GM21717 (cell line): ENCODE results near the gene GARIN5B.
"Not testable (repeated sequence)": the region's sequence is repeated elsewhere in the genome, so short reads cannot be mapped to it uniquely, and the experiment has no call there.

Experiments
- ATAC-seq: cut with Tn5 transposase; IDR thresholded peaks from one replicate; pipeline ENCODE4 v1.9.1; 2021; ENCODE audit warnings: mild to moderate bottlenecking, moderate library complexity; ENCODE audit not compliant: unreplicated experiment

GARIN5B gene

DNA sequence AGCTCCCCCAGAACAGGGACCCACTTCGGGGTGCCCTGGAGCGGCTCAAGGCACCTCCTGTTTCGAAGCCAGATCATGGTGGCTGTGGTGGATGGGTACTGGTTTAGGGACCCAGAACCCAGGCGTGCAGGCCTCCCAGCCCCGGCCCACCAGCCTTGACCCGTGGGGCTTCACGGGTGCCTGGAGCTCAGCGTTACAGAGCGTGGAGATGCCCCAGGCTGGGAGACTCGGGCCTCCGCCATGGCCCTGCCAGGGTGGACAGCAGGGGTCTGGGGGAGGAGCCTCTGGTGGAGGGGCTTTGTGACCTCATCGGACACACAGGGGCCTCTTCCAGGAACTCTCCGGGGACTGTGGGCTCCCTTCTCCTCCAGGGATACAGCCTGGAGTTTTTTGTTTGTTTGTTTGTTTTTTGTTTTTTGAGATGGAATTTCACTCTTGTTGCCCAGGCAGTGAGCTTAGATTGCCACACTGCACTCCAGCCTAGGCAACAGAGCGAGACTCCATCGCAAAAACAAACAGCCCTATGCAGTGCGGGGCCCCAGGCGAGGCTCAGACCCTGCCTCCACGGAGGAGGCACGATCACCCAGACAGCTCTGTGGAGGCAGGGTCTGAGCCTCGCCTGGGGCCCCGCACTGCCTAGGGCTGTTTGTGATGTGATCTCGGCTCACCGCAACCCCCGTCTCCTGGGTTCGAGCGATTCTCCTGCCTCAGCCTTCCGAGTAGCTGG, at the start of gene GARIN5B:
TSS of gene GARIN5B (minus strand) at position 271 of the 727 bp plus-strand sequence. CDS start at position 77, 194 bp downstream.
- no peak for ATAC-seq

DNA sequence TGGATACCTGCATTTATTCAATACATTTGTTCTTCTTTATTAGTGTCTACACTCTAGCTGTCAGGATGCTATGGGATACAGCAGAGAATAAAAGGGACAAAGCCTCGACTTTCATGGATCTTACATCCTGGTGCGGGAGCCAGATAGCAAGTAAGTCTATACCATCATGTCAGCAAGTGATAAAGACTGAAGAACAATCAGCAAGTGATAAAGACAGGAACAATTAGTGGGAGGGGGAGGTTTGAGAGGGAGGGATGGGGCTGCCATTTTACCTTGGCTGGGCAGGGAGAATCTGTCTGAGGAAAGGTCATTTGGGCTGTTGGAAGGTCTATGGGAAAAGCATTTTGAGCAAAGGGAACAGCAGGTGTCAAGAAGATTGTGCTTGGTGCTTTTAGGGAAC, 47.1 kb upstream of the GARIN5B start:
- ATAC-seq, result no peak

DNA sequence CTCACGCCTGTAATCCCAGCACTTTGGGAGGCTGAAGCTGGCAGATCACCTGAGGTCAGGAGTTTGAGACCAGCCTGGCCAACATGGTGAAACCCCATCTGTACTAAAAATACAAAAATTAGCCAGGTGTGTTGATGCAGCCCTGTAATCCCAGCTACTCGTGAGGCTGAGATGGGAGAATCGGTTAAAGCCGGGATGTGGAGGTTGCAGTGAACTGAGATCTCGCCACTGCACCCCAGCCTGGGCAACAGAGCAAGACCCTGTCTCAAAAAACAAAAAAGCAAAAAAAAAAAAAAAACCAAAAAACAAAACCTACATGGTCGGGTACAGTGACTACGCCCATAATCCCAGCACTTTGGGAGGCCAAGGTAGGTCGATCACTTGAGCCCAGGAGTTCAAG, 46.1 kb upstream of the GARIN5B start:
- not testable (repeated sequence) for ATAC-seq

DNA sequence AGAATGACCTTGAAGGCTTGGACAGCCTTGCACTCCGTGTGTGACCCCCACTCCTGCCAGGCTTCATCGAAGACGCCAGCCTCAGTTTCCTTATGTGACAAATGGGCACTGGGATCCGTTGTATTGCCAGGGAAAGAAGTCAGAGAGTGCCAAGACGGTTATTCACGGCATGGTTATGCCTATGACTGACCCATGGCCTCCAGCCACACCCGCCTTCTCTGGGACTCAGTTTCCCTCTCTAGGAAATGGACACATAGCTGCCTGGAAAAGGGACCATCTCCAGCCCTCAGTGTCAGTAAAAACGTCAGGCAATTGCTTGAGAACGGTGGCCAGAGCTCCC, 45.4 kb upstream of the GARIN5B start:
- ATAC-seq, result no peak

DNA sequence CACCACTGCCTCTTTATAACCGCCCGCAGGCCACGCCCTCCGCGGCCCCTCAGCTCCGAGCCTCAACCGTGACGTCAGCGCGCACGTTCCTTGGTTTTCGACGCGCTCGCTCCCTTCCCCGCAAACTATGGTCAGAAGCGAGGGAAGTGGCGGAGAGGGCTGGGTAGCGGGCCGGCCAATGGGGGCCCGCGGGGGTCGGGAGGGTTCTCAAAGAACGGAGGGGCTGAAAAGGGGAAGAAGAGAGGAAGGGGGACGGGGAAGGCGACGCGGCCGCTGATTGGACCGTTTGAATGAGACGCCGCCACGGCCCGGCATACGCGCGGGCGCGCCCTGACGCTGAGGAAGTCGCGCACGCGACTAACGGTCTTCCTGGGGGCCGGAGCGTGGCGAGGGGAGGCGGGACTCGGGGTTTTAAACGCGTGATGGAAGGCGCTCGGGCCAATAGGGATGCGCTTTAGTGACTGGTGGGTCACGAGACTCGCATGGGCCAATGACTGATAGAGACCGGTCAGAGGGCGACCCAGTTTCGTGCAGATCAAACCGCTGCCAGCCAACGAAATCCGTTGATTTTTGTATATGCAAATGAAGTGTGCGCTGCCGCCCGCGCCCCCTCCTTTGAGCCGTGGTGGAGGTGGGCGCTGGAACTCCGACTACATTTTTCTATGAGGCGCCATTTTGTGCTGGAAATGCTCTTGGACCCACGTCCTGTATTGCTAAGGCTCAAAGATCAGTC, 44.9 kb upstream of the GARIN5B start:
- peak; percentile 80 for ATAC-seq

DNA sequence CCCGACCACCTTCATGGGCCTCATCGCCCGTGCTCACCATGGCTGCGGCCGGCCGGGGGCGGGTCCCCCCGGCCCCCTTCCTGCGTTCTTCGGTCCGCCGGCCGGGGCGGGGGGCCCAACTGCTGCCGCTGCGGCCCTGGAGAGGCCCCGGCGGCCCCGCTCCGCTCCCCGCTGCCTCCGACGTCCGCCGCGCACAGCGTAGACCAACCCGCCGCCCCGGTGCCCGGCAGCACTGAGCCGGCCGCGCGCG, 44.4 kb upstream of the GARIN5B start, which contains the start of gene UBE2S:
TSS of gene UBE2S (minus strand) at position 239 of the 250 bp plus-strand sequence. CDS start at position 40, 199 bp downstream.
- ATAC-seq, result not testable (repeated sequence)

DNA sequence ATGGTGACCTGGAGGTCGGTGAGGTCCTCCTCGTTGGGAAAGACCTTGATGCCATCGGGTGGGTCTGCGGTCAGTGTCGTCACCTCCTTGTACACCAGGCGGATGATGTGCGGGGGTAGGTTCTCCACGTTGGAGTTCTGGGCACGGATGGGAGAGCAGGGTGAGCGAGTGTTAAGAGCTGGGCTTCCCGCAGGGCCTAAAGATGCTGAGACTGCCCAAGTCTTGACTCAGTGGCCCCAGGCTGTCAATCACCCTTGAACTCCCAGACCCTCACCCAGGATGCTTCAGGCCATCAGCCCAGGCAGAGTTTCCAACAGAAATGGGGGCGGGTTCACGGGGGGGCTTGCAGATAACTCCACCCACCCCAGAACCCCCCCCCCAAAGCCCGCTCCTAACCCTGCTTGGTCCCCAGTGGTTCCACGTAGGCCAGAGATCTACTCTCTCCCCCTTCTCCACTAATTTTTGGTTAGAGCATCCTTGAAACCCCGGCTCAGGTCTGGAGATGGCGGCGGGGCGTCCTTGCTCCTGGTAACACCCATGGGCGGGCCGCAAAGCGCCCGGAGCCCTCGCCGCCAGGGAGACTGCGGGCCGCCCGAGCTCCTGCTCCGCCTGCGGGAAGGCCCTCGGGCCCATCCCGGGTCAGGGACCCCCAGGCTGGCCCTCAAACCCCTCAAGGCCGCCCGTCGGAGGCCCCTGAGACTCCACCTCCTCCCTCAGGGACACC, 43.9 kb upstream of the GARIN5B start:
- ATAC-seq, result no peak

DNA sequence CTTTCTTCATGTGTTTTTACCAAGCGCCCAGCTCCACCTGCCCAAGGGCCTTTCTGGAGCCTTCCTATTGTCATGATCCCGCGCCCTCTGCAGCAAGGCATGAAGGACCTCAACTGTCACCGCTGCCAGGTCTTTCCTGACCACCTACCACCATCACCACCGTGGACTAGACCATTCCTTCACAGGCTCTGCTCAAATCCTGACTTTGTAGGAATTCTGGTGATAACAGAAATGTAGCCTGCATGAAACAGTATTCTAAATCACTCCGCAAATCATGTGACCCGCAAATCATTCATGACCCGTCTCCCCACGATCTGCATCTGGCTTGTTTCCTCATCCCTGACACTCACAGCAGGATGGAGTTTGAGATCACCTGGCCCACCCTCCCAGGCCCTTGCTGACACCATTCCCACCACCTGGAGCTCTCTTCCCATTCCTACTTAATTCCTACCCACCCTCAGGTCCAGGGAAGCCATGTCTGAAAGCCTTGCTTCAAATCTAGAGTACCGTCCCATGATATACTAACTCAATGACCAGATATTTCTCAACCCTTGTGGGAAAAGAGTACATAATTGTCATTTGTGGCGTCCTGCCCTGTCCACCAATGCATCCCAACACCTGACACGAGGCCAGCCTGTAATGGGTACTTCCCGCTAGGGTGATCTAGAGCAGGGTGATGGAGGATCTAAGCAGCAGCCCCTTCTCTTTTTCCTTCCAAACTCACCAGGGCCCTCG, 43.2 kb upstream of the GARIN5B start:
- ATAC-seq, result no peak

DNA sequence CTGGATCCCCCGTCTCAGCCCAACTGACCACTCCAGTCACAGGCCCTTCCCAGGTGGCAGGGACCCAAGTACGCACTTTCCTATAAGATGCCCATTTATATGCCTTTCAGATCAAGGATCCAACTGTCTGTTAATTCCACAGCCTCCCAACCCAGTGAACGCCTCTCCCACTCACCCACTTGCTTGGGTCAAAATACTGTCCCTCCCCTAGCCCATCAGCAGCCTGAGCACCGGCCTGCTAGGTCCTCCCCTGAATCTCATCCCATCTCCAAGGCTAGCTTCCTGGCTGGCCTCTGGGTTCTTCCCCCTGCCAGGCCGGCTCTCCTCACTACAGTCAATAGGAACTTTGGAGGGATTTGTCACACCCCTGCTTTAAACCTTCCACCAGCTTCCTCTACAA, 42.6 kb upstream of the GARIN5B start:
- ATAC-seq, result no peak

DNA sequence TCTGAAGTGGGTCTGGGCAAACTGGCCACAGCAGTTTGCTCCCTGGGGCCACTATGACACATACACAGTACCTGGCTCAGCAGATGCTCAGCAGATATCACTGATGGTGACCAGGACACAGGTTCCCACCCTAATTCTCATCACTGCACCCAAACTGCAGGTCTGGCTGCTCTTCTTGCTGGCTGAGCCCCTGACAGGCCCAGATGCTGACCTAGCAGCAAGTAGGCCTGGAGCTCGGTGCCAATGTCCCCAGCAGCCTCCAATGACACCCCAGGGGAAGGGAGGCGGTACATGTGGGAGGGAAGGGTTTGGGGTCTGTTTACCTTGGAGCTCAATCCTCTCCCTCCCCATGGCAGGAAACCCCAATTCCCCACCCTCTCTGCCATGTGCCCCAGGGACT, 39.4 kb upstream of the GARIN5B start:
- no peak for ATAC-seq

DNA sequence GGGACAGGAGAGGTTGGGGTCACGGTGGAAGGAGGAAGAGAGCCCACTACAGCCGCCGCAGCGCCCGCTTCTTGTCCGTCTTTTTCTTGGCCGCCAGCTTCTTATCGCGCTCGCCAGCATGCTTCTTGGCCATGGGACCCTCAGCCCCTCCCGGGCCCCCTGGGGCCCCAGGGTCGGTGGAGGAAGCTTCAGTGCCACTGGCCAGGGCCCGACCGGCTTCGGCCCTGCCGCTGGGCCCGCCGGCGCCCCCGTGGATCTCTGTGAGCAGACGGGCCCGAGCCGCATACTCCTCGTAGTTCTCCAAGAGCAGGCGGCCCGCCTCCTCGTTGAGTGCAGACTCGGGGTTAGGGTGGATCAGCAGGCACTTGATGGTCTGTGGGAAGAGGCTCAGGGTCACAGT, 38.3 kb upstream of the GARIN5B start:
- not testable (repeated sequence) for ATAC-seq

DNA sequence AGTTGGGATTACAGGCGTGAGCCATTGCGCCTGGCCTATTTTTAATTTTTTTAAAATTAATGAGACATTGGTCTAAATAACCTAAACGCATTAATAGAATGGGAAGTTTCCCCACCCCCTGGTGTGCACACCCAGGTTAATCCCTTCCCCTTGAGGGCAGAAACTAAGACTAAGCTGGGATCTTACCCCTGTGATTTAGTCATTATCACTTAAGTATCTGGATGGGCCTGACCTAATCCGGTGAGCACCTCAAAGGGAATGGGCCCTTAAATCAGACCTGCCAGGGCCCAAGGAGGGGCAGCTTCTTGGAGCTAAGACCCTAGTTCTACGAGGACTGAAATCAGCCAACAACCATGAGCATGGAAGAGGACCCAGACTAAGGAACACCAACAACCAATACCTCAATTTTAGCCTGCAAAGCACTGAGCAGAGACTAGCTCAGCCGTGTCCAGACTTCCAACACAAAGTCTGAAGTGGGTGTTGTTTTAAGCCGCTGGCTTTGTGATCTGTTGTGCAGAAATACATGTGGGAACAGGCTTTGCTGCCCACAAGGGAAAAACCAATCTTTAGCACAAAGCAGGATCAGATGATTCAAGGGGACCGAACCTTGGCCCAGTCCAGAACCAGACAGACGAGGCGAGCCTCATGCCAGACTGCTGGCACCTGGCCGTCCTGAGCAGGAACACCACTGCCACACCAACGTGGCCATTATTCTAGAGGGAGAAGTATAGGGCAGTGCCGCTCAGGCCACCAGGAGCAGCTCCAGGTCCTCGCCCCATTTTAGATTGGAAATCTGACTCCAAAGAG, 37.4 kb upstream of the GARIN5B start:
- ATAC-seq, result no peak

DNA sequence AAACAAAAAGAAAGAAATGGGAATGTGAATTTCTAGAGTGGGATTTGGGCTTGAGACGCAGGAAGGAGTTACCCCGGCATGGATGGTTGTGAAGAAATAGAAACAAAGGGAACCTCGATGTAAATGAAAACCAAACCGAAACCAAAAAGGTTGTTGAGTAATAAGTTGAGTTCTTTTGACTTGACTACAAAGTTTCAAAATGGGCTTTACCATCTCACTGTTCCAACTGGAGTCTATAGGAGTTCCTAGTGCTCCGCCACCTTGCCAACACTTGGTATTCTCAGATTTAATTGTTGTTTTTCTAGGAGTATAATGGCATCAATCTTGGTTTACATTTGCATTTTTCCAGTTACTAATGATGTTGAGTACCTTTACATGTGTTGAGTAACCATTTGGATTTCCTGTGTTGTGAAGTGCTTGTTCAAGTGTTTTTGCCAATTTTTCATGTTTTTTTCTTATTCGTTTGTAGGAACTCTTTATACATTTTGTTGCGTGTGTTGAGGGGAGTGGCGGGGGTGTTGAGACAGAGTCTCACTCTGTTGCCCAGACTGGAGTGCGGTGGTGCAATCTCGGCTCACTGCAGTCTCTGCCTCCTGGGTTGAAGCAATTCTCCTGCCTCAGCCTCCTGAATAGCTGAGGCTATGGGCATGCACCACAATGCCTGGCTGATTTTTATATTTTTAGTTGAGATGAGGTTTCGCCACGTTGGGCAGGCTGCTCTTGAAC, 35.3 kb upstream of the GARIN5B start:
- no peak for ATAC-seq

DNA sequence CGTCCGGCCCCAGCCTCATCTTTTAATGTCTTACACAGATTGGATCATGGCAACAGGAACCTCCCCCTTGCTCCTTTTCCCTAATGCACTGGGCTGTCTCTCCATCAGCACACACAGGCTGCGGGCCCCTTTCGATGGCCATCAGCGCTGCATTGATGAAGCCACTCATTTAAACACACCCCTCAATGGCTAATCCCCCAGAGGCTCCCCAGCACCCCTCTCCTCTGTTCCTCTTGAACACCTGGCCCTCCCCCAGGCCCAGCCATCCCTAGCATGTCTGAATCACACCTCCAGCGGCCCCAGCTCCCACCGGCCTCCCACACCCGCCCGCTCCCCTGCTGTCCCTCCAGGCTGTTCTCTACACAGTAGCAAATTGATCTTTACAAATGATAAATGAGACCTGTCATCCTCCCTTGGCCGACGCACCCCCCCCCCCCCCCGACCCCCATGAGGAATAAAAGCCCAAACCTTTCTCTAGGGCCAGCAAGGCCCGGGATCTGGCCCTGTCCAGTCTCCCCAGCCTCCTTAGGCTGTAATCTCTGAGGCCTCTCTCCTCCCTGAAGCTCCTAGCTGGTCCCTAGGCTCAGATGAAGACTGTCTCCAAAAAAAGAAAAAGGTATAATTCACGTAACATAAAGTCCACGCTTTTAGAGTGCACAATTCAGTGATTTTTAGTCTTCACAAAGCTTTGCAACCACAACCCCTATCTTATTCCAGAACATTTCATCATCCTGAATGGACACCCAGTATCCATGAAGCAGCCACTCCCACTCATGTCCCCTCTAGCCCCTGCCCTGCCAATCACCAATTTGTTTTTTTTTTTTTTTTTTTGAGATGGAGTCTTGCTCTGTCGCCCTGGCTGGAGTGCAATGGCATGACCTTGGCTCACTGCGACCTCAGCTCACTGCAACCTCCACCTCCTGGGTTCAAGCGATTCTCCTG, 30.0 kb upstream of the GARIN5B start:
- no peak for ATAC-seq

DNA sequence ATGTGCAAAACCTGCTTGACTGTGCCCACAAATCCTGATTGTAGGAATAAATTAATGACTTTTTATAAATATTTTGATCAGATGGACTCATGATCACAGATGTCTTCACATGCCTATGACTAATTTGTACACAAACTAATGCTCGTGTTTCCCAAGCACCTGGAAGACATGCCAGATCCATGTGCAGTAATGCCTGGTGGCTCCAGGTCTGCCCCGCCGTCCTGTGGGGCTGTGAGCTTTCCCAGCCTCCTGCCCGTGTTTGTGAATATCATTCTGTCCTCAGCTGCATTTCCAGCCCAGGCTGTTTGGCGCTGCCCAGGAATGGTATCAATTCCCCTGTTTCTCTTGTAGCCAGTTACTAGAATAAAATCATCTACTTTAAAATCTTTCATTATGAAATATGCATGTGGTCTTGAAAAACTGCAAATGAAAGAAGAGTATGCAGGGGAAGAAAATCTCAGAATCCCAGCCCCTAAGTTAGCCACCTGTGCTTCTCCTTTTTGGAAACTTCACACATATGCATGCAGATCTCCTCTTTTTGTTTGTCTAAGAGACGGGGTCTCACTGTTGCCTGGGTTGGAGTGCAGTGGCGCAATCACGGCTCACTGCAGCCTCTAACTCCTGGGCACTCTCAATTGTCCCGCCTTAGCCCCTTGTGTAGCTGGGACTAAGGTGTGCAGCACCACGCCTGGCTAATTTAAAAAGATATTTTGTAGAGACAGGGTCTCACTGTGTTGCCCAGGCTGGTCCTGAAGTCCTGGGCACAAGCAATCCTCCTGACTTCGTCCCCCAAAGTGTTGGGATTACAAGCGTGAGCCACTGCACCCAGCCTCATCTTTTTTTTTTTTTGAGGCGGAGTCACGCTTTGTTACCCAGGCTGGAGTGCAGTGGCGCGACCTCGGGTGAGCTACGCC, 28.9 kb upstream of the GARIN5B start:
- no peak for ATAC-seq

DNA sequence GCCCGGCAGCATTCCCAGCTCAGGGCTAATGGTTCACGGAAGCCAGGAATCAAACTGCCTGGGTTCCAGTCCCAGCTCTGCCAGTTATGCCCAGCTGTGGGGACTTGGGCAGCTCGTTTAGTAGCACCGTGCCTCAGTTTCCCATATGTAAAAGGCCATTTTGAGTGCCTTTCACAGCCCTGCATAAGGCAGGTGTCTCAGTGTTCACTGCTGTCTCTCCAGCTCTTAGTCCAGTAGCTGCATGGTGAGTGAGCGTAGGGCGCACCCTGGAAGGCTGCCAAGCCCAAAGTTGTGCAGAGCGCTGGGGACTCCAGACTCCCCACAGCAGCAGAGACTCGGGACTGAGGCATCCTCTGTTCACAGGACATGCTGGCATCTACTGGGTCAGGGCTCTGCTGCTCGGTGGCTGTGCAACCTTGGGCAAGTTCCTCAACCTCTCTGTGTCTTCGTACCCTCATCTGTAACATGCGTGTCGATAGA, 28.2 kb upstream of the GARIN5B start:
- no peak for ATAC-seq

DNA sequence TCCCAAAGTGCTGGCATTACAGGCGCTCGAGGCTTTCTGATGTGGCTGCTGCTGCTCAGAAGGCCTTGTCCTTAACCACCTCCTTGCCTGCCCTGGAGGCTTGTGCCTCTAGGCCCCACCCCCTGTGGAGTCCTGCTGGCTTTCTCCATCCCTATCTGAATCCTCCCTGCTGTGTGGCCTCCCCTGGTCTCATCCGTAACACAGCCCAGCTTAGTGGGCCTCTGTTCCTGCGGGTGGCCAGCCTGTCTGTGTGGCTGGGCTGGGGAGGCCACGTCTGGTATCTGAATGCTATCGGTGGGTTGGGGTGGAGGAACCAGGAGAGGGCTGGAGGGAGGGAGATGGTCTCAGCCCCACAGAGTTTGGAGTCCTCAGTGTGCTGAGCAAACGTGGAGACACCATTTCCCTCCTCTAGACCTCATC, 27.4 kb upstream of the GARIN5B start:
- ATAC-seq, result no peak
